Endothelial cell of umbilical vein (primary cell): ENCODE results near the gene FOXL1. TPM values are rescaled to one million over a fixed set of nuclear protein-coding genes. Genes with fewer than 3 reads are reported as not detected.

Experiments used
- BruUV-seq: library from RNA; stranded (reverse); fragments of 400-500 nt; replicated peaks from 2 replicates; lab custom pipeline; 2021; lab: Mats Ljungman, UMichigan
- CTCF ChIA-PET: fragments of 300-600, 350-600 bp; sonication (Branson Sonifier 250); formaldehyde crosslinking; loops from one replicate; lab custom pipeline; 2021; ENCODE audit warnings: antibody characterized with exemption, inconsistent platforms; lab: Charles Lee
- POLR2A ChIA-PET: fragments of 300-600, 350-600 bp; sonication (Branson Sonifier 250); formaldehyde crosslinking; loops from one replicate; lab custom pipeline; 2021; ENCODE audit warnings: antibody characterized with exemption, inconsistent platforms; lab: Charles Lee
- DNase-seq: peaks from one replicate; pipeline ENCODE4 v3.0.0-alpha.2; 2011; ENCODE audit warnings: low read depth, low spot score
- FAIRE-seq: peaks from 2 replicates; lab custom pipeline; 2011; peaks lifted over from hg19 to GRCh38; lab: Jason Lieb, UNC
- H2AFZ ChIP-seq: 2 replicates; pipeline ENCODE4 v1.6.0; 2012; ENCODE audit warnings: low read depth, low read length, control low read depth, inconsistent platforms
- H3K27ac ChIP-seq: 2 replicates; pipeline ENCODE4 v1.5.1; 2011; ENCODE audit warnings: low read depth, mild to moderate bottlenecking, control low read depth, low read length, moderate library complexity; ENCODE audit not compliant: insufficient read depth
- H3K27me3 ChIP-seq, 2 experiments: 2 replicates each; pipeline versions ENCODE4 v1.6.0 to v1.6.1; 2011; ENCODE audit warnings: low read length in 2 of 2, mixed read lengths in 1 of 2; ENCODE audit not compliant: control insufficient read depth in 2 of 2, insufficient read depth in 2 of 2
- H3K36me3 ChIP-seq, 2 experiments: 2 replicates in 1 of 2; 3 replicates in 1 of 2; pipeline ENCODE4 v1.5.1; 2011; ENCODE audit warnings: low read length in 2 of 2, mild to moderate bottlenecking in 1 of 2, moderate library complexity in 1 of 2; ENCODE audit not compliant: control insufficient read depth in 2 of 2, insufficient read depth in 2 of 2; ENCODE audit errors: extremely low read depth in 1 of 2
- H3K4me1 ChIP-seq: 3 replicates; pipeline ENCODE4 v1.5.1; 2011; ENCODE audit warnings: mild to moderate bottlenecking, low read length; ENCODE audit not compliant: control insufficient read depth, insufficient read depth; ENCODE audit errors: extremely low read depth
- H3K4me2 ChIP-seq: 2 replicates; pipeline ENCODE4 v1.6.1; 2011; ENCODE audit warnings: low read length, control low read depth, mixed read lengths; ENCODE audit not compliant: insufficient read depth
- H3K4me3 ChIP-seq, 3 experiments: fragments of 200-600 bp in 1 of 3; sonication (generic), shearing (Covaris generic) in 1 of 3; replicated peaks in 1 of 3; 2 replicates each; pipeline ENCODE4 v1.5.1; 2011 to 2016; ENCODE audit warnings: control low read depth in 3 of 3, low read length in 3 of 3, mild to moderate bottlenecking in 2 of 3, inconsistent platforms in 1 of 3, low read depth in 1 of 3, moderate library complexity in 1 of 3; ENCODE audit not compliant: insufficient read depth in 1 of 3
- H3K79me2 ChIP-seq: 2 replicates; pipeline ENCODE4 v1.6.0; 2012; ENCODE audit warnings: low read length, inconsistent platforms; ENCODE audit not compliant: control insufficient read depth, insufficient read depth
- H3K9ac ChIP-seq: replicated peaks from 2 replicates; pipeline ENCODE3; 2011; ENCODE audit warnings: low read length, control low read depth; ENCODE audit not compliant: insufficient read depth; ENCODE audit errors: extremely low read depth
- H3K9me1 ChIP-seq: replicated peaks from 3 replicates; pipeline ENCODE4 v1.6.0; 2011; ENCODE audit warnings: mild to moderate bottlenecking, low read length; ENCODE audit not compliant: control insufficient read depth, insufficient read depth; ENCODE audit errors: extremely low read depth
- H3K9me3 ChIP-seq: replicated peaks from 2 replicates; pipeline ENCODE4 v1.5.1; 2012; ENCODE audit warnings: low read length, inconsistent platforms; ENCODE audit not compliant: control insufficient read depth, insufficient read depth
- H4K20me1 ChIP-seq: replicated peaks from 2 replicates; pipeline ENCODE3; 2011; ENCODE audit warnings: mild to moderate bottlenecking, low read length; ENCODE audit not compliant: control insufficient read depth, insufficient read depth; ENCODE audit errors: extremely low read depth
- EZH2 ChIP-seq: IDR thresholded peaks from 2 replicates; pipeline ENCODE4 v1.6.1; 2012; ENCODE audit warnings: borderline replicate concordance, low read depth, mild to moderate bottlenecking, moderate library complexity, low read length, inconsistent platforms; ENCODE audit not compliant: severe bottlenecking
- GATA2 ChIP-seq: IDR thresholded peaks from 2 replicates; pipeline ENCODE4 v1.7.0; 2011; ENCODE audit warnings: low read depth, mild to moderate bottlenecking, moderate library complexity, mixed read lengths, low read length; ENCODE audit not compliant: insufficient read length, insufficient read depth
- JUN ChIP-seq: IDR thresholded peaks from 2 replicates; pipeline ENCODE4 v1.6.1; 2011; ENCODE audit warnings: borderline replicate concordance, low read depth; ENCODE audit not compliant: insufficient read length, insufficient read depth
- MYC ChIP-seq: IDR thresholded peaks from one replicate; pipeline ENCODE4 v1.6.1; 2011; ENCODE audit warnings: mild to moderate bottlenecking, low read depth, low read length
- POLR2AphosphoS5 ChIP-seq: IDR thresholded peaks from 2 replicates; pipeline ENCODE4 v1.6.1; 2012; ENCODE audit warnings: low read depth, mild to moderate bottlenecking, control low read depth, low read length, moderate library complexity; ENCODE audit not compliant: insufficient read depth
- dilution Hi-C: fragments of 300-500 bp; cut with MboI; formaldehyde crosslinking; loops from one replicate; pipeline ENCODE4 v1.15.0; 2019; ENCODE audit warnings: low sequenced_read_pairs; ENCODE audit not compliant: extremely low pct_ligation_motif_present
- intact Hi-C: fragments of 100-400 bp; cut with micrococcal nuclease; formaldehyde crosslinking; loops from one replicate; pipeline ENCODE4 v1.10.0; 2022
- polyA plus RNA-seq, 4 experiments: library from polyadenylated mRNA; depleted of rRNA in 3 of 4; stranded (reverse) in 3 of 4; unstranded in 1 of 4; fragments of >200 nt; gene quantifications; 2 replicates each; pipeline versions ENCODE4 v1.2.1 to v1.2.3, GENCODE V29; 2011 to 2012; ENCODE audit warnings: missing spikeins in 1 of 4
- total RNA-seq: library from RNA; stranded (reverse); gene quantifications from 2 replicates; pipeline ENCODE4 v1.2.3, GENCODE V29; 2021
- TF ChIP-seq, protein P1 (sequence below), 2 donors: IDR thresholded peaks; 1 replicate in 1 of 2; 2 replicates in 1 of 2; pipeline ENCODE4 v1.5.1; 2011; ENCODE audit warnings: low read length in 2 of 2, mild to moderate bottlenecking in 2 of 2, moderate library complexity in 2 of 2, control low read depth in 1 of 2, inconsistent platforms in 1 of 2, low read depth in 1 of 2; ENCODE audit not compliant: insufficient read depth in 1 of 2; ENCODE audit errors: extremely low read depth in 1 of 2

Gene FOXL1
- total and polyA plus RNA-seq, 2 donors (not counting 3 experiments of a cell fraction or from before 2014, with no cell fraction given), result 2.8 to 3.8 TPM

GRCh38 chr16:86559802-86560305 lies 18.5 kb upstream of the FOXL1 start:
- no peaks in the 10 kb centered on the region for H3K9me1 ChIP-seq
- POLR2A ChIA-PET, result no interaction called here
- CTCF ChIA-PET, result interaction anchor here (0.6 kb wide), 1 partner anchor 315 kb away, joined by 3 read pairs; no protein-coding TSS in a partner anchor
- no peak for DNase-seq
- TF ChIP-seq, protein P1, sequence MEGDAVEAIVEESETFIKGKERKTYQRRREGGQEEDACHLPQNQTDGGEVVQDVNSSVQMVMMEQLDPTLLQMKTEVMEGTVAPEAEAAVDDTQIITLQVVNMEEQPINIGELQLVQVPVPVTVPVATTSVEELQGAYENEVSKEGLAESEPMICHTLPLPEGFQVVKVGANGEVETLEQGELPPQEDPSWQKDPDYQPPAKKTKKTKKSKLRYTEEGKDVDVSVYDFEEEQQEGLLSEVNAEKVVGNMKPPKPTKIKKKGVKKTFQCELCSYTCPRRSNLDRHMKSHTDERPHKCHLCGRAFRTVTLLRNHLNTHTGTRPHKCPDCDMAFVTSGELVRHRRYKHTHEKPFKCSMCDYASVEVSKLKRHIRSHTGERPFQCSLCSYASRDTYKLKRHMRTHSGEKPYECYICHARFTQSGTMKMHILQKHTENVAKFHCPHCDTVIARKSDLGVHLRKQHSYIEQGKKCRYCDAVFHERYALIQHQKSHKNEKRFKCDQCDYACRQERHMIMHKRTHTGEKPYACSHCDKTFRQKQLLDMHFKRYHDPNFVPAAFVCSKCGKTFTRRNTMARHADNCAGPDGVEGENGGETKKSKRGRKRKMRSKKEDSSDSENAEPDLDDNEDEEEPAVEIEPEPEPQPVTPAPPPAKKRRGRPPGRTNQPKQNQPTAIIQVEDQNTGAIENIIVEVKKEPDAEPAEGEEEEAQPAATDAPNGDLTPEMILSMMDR (IDR thresholded peaks at IDR 0.05; ENCODE audit: extremely low read depth in 1 of 2, insufficient read depth in 1 of 2, low read depth in 1 of 2, low read length in 2 of 2), result no peak
- TF ChIP-seq EZH2, result no peak
- TF ChIP-seq GATA2, result no peak
- TF ChIP-seq POLR2AphosphoS5, result no peak
- no peak for TF ChIP-seq MYC
- TF ChIP-seq JUN, result no peak
- no peak overlapping the region for H3K4me2 ChIP-seq
- no peaks in the 10 kb centered on the region for H3K9me3 ChIP-seq
- no peak overlapping the region for H3K27ac ChIP-seq
- no peaks in the 10 kb centered on the region for H4K20me1 ChIP-seq
- no peak overlapping the region for H3K9ac ChIP-seq
- dilution Hi-C loops, result no loop called here
- peaks cover under 1% of the 10 kb centered on the region for H3K79me2 ChIP-seq
- no peak for FAIRE-seq
- no peak overlapping the region for H3K4me3 ChIP-seq
- no peak overlapping the region for H2AFZ ChIP-seq
- peaks cover 20% of the 10 kb centered on the region for H3K4me1 ChIP-seq
- H3K36me3 ChIP-seq, result no peaks in the 10 kb centered on the region
- no TSS peak for BruUV-seq
- intact Hi-C loops, result loop anchor here (5.0 kb wide), 1 partner anchor 832 kb away; the partner anchor contains the start of gene MAP1LC3B
- peaks cover 3 to 5% of the 10 kb centered on the region in 2 experiments for H3K27me3 ChIP-seq
